Mucosa of rectum (tissue), 2 donors: ENCODE results near the gene RORC.
"Not testable (repeated sequence)": the region's sequence is repeated elsewhere in the genome, so short reads cannot be mapped to it uniquely, and the experiment has no call there.

ENCODE experiments used
- H3K27ac ChIP-seq, 2 donors: one replicate each; pipeline ENCODE4 v1.7.0; 2013; ENCODE audit warnings: inconsistent platforms in 2 of 2, low read depth in 2 of 2, low read length in 2 of 2
- H3K27me3 ChIP-seq, 2 donors: one replicate each; pipeline ENCODE4 v1.7.0; 2013; ENCODE audit warnings: low read length in 2 of 2; ENCODE audit not compliant: control insufficient read depth in 2 of 2, insufficient read depth in 2 of 2
- H3K36me3 ChIP-seq, 2 donors: one replicate each; pipeline ENCODE4 v1.7.0; 2013; ENCODE audit warnings: low read length in 2 of 2; ENCODE audit not compliant: control insufficient read depth in 2 of 2, insufficient read depth in 2 of 2
- H3K4me1 ChIP-seq, 2 donors: one replicate each; pipeline ENCODE4 v1.7.0; 2013; ENCODE audit warnings: low read length in 2 of 2, mild to moderate bottlenecking in 1 of 2; ENCODE audit not compliant: control insufficient read depth in 2 of 2, insufficient read depth in 2 of 2
- H3K4me3 ChIP-seq, 2 donors: one replicate each; pipeline ENCODE4 v1.7.0; 2013; ENCODE audit warnings: low read length in 2 of 2
- H3K9ac ChIP-seq, 2 donors: one replicate each; pipeline ENCODE4 v1.7.0; 2013; ENCODE audit warnings: low read length in 2 of 2, low read depth in 1 of 2, mild to moderate bottlenecking in 1 of 2
- H3K9me3 ChIP-seq, 2 donors: one replicate each; pipeline ENCODE4 v1.7.0; 2013; ENCODE audit warnings: low read length in 2 of 2; ENCODE audit not compliant: control insufficient read depth in 2 of 2
- donor health status: healthy.
- donor health status: Normal muscosa, but diverticular disease.

The RORC gene

GRCh38 chr1:151859891-151860293 lies 28.3 kb upstream of the RORC start:
- H3K4me1 ChIP-seq: no peaks in the 10 kb centered on the region
- no peak overlapping the region for H3K9ac ChIP-seq
- H3K4me3 ChIP-seq: no peak overlapping the region
- no peaks in the 10 kb centered on the region for H3K27me3 ChIP-seq
- no peaks in the 10 kb centered on the region for H3K9me3 ChIP-seq
- no peaks in the 10 kb centered on the region for H3K36me3 ChIP-seq
- H3K27ac ChIP-seq: no peak overlapping the region

GRCh38 chr1:151858886-151859665 lies 27.5 kb upstream of the RORC start:
- H3K36me3 ChIP-seq: no peaks in the 10 kb centered on the region
- H3K27ac ChIP-seq: no peak overlapping the region
- no peak overlapping the region for H3K4me3 ChIP-seq
- no peaks in the 10 kb centered on the region for H3K9me3 ChIP-seq
- no peaks in the 10 kb centered on the region for H3K27me3 ChIP-seq
- no peaks in the 10 kb centered on the region for H3K4me1 ChIP-seq
- no peak overlapping the region for H3K9ac ChIP-seq

- H3K36me3 ChIP-seq: no peaks in the 10 kb centered on the region
- H3K9ac ChIP-seq: no peak overlapping the region
- H3K9me3 ChIP-seq: no peaks in the 10 kb centered on the region
- H3K4me1 ChIP-seq: no peaks in the 10 kb centered on the region
- H3K4me3 ChIP-seq: no peak overlapping the region
- H3K27me3 ChIP-seq: no peaks in the 10 kb centered on the region
- no peak overlapping the region for H3K27ac ChIP-seq
These were observed 26.6 kb upstream of the RORC start for GRCh38 chr1:151858030-151858746.

GRCh38 chr1:151855933-151856332 lies 24.3 kb upstream of the RORC start:
- no peaks in the 10 kb centered on the region for H3K9me3 ChIP-seq
- no peaks in the 10 kb centered on the region for H3K4me1 ChIP-seq
- H3K27ac ChIP-seq: no peak overlapping the region
- H3K36me3 ChIP-seq: no peaks in the 10 kb centered on the region
- no peak overlapping the region for H3K4me3 ChIP-seq
- H3K9ac ChIP-seq: no peak overlapping the region
- no peaks in the 10 kb centered on the region for H3K27me3 ChIP-seq

GRCh38 chr1:151855516-151855915 lies 23.9 kb upstream of the RORC start:
- not testable (repeated sequence) for H3K4me3 ChIP-seq, H3K36me3 ChIP-seq, H3K27ac ChIP-seq, H3K9ac ChIP-seq, H3K4me1 ChIP-seq, H3K9me3 ChIP-seq, H3K27me3 ChIP-seq

GRCh38 chr1:151854658-151855057 lies 23.1 kb upstream of the RORC start:
- no peak overlapping the region for H3K9ac ChIP-seq

GRCh38 chr1:151853411-151853943 lies 21.9 kb upstream of the RORC start, which contains the start of gene THEM5:
TSS of gene THEM5 (minus strand) at chr1:151853712. CDS start at chr1:151853565, 147 bp downstream.
- no peaks in the 10 kb centered on the region for H3K4me1 ChIP-seq
- no peak within 1 kb of the TSS for H3K9ac ChIP-seq
- H3K27me3 ChIP-seq: no peaks in the 10 kb centered on the region
- no peak within 1 kb of the TSS for H3K4me3 ChIP-seq
- H3K27ac ChIP-seq: no peak within 1 kb of the TSS
- H3K9me3 ChIP-seq: no peaks in the 10 kb centered on the region
- H3K36me3 ChIP-seq: no peaks in the 10 kb centered on the region

More at GRCh38 chr1:151854658-151855057, 23.1 kb upstream of the RORC start:
- Histone ChIP-seq H3K9me3 (no peaks in the 10 kb centered on the region), H3K27ac (no peak overlapping the region), H3K4me3 (no peak overlapping the region), H3K4me1 (no peaks in the 10 kb centered on the region), H3K27me3 (no peaks in the 10 kb centered on the region), H3K36me3 (no peaks in the 10 kb centered on the region)

- H3K4me1 ChIP-seq: no peaks in the 10 kb centered on the region
- no peak overlapping the region for H3K9ac ChIP-seq
- no peaks in the 10 kb centered on the region for H3K36me3 ChIP-seq
- H3K4me3 ChIP-seq: no peak overlapping the region
- no peaks in the 10 kb centered on the region for H3K9me3 ChIP-seq
- H3K27ac ChIP-seq: no peak overlapping the region
- no peaks in the 10 kb centered on the region for H3K27me3 ChIP-seq
These were observed 21.1 kb upstream of the RORC start for GRCh38 chr1:151852733-151853132.

GRCh38 chr1:151851886-151852285 lies 20.3 kb upstream of the RORC start:
- H3K9me3 ChIP-seq: no peaks in the 10 kb centered on the region
- H3K27ac ChIP-seq: no peak overlapping the region
- no peaks in the 10 kb centered on the region for H3K27me3 ChIP-seq
- no peaks in the 10 kb centered on the region for H3K36me3 ChIP-seq
- no peak overlapping the region for H3K4me3 ChIP-seq
- no peak overlapping the region for H3K9ac ChIP-seq
- H3K4me1 ChIP-seq: no peaks in the 10 kb centered on the region

GRCh38 chr1:151849871-151850270 lies 18.3 kb upstream of the RORC start:
- Histone ChIP-seq H3K4me3 (no peak overlapping the region), H3K27me3 (no peaks in the 10 kb centered on the region), H3K9ac (no peak overlapping the region), H3K27ac (no peak overlapping the region), H3K36me3 (no peaks in the 10 kb centered on the region), H3K9me3 (no peaks in the 10 kb centered on the region), H3K4me1 (no peaks in the 10 kb centered on the region)
